HG03103 (cell line): ENCODE results near the gene CDX2.
"Not testable (repeated sequence)": the region's sequence is repeated elsewhere in the genome, so short reads cannot be mapped to it uniquely, and the experiment has no call there.

ENCODE experiments used
- ATAC-seq: cut with Tn5 transposase; IDR thresholded peaks from one replicate; pipeline ENCODE4 v1.9.1; 2021; ENCODE audit warnings: low read depth; ENCODE audit not compliant: unreplicated experiment

Gene CDX2

GRCh38 chr13:27965740-27966640, 3.1 kb downstream of the CDX2 start:
- no peak for ATAC-seq

GRCh38 chr13:27965343-27965739, 3.8 kb downstream of the CDX2 start:
- no peak for ATAC-seq

DNA sequence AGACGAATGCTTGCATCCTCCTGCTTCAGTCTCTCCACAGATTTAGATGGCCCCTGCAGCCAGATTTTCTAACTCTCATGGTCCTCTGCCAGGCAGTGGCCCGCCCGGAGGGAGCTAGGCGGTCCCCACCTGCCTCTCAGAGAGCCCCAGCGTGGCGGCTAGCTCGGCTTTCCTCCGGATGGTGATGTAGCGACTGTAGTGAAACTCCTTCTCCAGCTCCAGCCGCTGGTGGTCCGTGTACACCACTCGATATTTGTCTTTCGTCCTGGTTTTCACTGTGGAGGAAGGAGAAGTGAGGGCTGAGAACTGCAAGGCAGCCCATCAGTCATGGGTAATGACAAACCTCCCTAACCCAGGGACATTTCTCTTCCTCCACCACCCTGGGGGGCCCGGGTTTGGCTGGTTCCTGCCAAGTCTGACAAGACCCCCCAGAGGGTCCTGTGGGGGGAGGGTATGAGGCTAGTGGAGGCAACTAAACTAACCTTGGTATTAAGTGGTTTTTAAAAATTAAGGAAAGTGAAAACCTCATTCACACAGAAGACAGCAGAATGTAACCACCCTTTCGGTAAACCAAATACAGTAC, 4.3 kb downstream of the CDX2 start:
- no peak for ATAC-seq

- not testable (repeated sequence) for ATAC-seq
These were observed 4.9 kb downstream of the CDX2 start for GRCh38 chr13:27964206-27964605.

DNA sequence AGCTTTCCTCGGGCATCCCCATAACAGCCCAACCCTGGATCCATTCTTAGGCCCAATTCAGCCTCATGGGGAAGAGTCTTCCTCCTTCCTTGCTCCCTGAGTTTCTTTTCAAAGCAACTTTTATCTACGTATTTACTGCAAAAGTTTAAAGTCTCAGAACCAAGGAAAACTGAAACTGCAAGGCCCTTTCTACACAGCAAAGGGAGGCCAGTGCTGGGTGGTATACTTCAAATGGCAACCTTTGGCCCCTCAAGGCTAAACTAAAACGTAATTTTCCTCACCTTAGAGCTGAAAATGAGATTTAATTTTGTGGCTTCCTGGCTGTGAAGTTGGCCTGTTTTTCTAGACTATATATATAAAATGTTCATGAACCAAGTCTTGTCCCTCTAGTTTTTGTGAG, 5.6 kb downstream of the CDX2 start:
- no peak for ATAC-seq

DNA sequence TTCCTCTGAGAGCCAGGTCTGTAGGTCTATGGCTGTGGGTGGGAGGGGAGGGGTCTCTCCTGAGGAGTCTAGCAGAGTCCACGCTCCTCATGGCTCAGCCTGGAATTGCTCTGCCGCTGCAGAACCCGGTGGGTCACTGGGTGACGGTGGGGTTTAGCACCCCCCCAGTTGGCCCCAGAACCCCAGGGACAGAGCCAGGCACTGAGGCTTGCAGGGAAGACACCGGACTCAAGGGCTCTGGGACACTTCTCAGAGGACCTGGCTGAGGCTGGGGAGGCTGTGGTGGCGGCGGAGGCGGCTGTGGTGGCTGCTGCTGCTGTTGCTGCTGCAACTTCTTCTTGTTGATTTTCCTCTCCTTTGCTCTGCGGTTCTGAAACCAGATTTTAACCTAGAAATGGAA, 6.1 kb downstream of the CDX2 start:
- ATAC-seq, result no peak

GRCh38 chr13:27962128-27962841, 6.8 kb downstream of the CDX2 start:
- ATAC-seq, result no peak

- ATAC-seq, result no peak
These were observed 7.7 kb downstream of the CDX2 start for GRCh38 chr13:27961227-27962085.

DNA sequence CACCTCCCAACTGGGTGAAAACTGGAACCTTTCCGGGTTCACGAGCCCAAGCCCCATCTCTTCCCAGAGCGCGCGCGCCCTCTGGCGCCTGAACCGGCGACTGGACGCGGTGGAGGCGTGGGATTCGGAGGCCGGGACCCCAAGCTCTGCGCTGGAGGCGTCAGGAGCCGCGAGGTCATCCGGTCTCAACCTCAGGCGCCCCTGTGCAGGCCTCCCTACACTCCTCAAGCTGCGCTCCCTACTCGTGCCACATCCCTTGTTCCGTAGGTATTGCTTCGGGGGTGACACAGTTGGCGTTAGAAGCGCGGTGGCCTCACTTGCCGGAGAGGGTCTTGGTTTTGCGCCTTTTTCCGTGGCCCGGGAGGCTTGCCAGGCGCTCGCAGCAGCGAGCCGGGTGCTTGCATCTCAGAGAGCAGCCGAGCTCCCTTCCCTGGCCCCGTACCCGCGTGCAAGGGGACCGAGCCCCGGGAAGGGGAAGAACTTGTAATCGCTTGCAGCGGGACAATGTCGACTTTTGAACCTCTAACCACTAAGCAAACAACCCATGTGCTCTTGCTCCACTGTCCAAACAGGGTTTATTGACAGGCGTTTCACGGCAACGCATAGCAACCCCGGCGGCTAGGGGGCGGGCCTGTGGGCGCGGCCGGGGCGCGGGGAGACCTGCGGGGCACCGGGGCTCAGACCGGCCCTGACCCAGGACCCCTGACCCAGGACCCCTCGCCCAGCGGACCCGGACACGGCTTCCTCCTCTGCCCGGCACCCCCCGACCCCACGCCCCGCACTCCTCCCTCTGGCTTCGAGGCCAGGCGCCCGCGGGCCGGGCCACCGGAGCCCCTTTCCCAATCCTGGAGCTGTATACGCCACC, 8.5 kb downstream of the CDX2 start:
- no peak for ATAC-seq

GRCh38 chr13:27959976-27960361, 9.1 kb downstream of the CDX2 start:
- no peak for ATAC-seq

DNA sequence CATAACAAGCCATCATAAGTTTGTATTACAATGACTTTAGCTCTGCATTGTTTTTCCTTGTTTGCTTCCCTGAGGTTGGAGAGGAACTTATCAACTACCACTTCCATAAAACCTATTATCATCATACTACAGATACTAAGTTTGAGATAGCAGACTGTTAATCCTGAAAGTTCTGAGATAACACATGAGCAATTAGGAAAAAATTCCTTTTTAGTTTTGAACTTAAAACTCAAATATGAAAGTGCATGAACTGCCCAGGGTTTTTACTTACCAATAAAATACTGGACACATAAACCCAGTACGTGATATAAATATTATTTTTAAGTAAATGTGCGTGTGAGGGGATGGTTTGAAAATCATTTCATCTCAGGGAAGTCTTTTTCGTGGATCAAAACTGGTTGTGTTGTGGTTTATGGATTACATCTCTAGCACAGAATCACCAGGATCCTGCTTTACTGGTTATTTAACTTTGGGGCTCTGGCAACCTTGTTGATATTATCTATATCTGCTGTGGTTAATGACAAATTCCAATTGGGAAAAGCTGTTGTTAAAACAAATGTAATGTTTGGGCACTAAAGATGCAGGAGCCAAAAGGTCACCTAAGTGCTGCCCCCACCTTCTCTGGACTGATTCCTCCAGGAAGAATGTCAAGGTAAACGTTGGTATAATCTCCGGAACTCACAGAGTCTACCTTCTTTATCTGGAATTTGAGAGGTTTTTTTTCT, 12.4 kb downstream of the CDX2 start:
- ATAC-seq, result no peak

GRCh38 chr13:27955014-27955591, 14.0 kb downstream of the CDX2 start:
- no peak for ATAC-seq

- ATAC-seq, result no peak
These were observed 14.7 kb downstream of the CDX2 start for GRCh38 chr13:27954406-27954851.

DNA sequence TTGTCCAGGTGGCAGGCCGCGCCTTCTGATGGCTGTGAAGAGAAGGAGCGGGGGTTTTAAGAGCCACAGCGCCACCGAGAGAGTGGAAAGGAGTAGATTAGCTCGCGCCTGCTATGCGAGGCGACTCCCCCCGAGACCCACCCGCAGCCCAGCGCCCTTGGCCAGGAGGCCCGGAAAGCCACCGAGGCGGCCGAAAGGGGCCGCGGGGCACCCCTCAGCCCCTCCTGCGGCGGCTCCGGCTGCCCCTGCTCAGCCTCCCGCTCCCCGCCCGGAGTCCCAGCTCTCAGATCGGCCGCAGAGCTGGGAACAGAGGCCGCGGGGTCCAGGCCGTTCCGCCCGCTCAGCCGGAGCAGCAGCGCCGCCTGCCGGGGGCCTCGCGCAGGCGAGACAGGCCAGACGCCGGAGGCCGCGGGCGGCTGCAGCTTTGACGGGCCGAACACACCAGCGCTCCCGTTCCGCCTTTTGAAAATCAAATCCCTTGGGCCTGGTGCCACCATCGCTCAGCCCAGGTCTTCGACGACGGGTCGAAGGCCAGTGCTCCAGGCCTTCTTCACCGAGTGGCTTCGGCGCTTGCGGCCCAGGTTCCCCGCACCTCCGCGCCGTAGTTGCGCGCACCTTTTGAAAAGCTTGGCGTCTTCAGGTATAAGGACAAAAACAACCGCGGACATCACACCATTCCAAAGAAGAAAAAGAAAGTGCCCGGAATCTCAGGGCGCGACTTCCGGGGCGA, 15.3 kb downstream of the CDX2 start:
- no peak for ATAC-seq

DNA sequence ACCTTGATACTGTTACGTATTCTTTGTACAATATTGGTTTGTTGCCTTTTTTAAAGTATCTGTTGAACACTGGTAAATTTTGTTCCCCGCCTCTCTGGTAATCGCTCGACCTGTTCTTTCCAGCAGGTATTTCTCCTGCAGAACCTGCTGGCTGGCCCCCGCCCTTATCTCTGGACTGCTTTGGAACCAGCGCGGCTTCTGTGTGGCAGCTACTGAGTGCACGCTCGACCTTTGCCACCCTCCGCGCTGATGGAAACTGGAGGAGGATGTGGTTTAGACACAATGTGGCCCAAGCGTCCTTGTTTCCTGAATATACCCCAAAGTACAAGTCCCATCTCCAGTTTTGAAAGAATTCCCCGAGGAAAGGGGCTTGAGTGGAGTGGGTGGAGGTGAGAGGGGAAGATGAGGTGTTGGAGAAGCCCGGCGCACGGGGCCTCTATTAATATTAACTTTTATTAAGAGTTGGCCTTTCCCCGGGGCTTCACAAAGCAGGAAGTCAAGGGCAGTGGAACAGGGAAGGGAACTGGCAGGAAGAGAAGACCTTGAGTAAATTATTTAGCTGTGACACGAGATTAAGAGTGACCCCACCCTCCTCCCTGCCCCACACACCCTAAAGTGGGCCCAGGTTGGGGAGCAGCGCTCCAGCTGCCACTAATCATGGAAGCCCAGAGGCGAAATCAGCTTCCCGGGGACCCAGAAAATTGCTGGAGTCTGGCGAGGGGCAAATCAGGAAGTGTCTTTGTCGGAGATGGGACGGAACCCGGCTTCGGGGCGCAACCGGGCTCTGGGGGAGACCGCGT, 16.0 kb downstream of the CDX2 start:
- ATAC-seq, result no peak

GRCh38 chr13:27942972-27943371, 26.1 kb downstream of the CDX2 start:
- ATAC-seq, result no peak
